ENCODE results near the gene RIC8B.

RIC8B gene

DNA sequence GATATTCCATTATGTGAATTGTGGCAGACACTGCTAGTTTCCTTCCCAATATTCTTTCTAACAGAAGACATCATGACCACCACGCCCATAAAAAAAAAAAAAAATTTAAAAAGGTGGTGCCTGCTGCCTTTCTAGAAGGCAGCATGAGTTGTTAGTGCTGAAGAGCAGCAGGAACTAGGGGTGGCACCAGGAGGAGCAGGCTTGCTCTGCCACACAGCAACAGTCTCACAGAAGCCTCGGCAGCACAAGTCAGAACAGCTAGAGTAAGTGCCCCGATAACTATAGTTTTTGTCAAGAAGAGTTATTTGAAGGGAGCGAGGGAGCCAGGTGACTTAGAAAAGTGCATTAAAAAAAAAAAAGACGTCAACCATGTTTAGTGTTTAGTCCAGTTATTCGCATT, 114.8 kb downstream of the RIC8B start:
- H3K9ac ChIP-seq (ENCODE audit: low read length): no peak overlapping the region
- no peak overlapping the region for H3K23ac ChIP-seq (ENCODE audit: low read length in 2 of 2)
- H2BK12ac ChIP-seq (ENCODE audit: low read length in 2 of 2): no peak overlapping the region
- H3K79me1 ChIP-seq (replicated peaks; ENCODE audit: low read length, poor library complexity, severe bottlenecking): no peaks in the 10 kb centered on the region
- no peak overlapping the region for H2AFZ ChIP-seq (ENCODE audit: low read depth, low read length)
- H3K9me3 ChIP-seq (ENCODE audit: control insufficient read depth, low read length): no peaks in the 10 kb centered on the region
- no peak overlapping the region for H2BK120ac ChIP-seq (ENCODE audit: low read depth, low read length)
- H3K36me3 ChIP-seq (ENCODE audit: control insufficient read depth in 1 of 2, insufficient read depth in 2 of 2, low read depth in 1 of 2, low read length in 2 of 2): peaks cover 5 to 40% of the 10 kb centered on the region in 2 experiments
- H3K4me2 ChIP-seq (ENCODE audit: low read length, poor library complexity, severe bottlenecking): no peak overlapping the region
- no peak overlapping the region for H2BK5ac ChIP-seq (ENCODE audit: low read depth, low read length, poor library complexity, severe bottlenecking)
- H3K18ac ChIP-seq (ENCODE audit: low read depth in 1 of 2, low read length in 2 of 2): no peak overlapping the region
- peaks cover 2% of the 10 kb centered on the region for H3K4me1 ChIP-seq (ENCODE audit: control insufficient read depth, insufficient read depth, low read depth, low read length)
- 98% methylated on average over 5 of the region's 6 CpGs for WGBS
- no peak overlapping the region for H2AK5ac ChIP-seq (ENCODE audit: low read length, severe bottlenecking)
- H3K27ac ChIP-seq (ENCODE audit: low read length, poor library complexity, severe bottlenecking): no peak overlapping the region
- H3K4ac ChIP-seq (ENCODE audit: low read depth in 1 of 2, low read length in 2 of 2): no peak overlapping the region
- H3K27me3 ChIP-seq (ENCODE audit: control insufficient read depth in 1 of 2, insufficient read depth in 1 of 2, low read length in 2 of 2): no peaks in the 10 kb centered on the region
- no peak overlapping the region for H3K4me3 ChIP-seq (ENCODE audit: insufficient read depth in 1 of 2, low read depth in 1 of 2, low read length in 2 of 2)
- H2BK15ac ChIP-seq (ENCODE audit: low read depth, poor library complexity, severe bottlenecking): no peak overlapping the region
- no peak overlapping the region for H3K14ac ChIP-seq (ENCODE audit: low read length in 2 of 2)
- no peak overlapping the region for H4K8ac ChIP-seq (ENCODE audit: low read length)
- DNase-seq: no peak
- H4K91ac ChIP-seq (ENCODE audit: low read length): no peak overlapping the region

DNA sequence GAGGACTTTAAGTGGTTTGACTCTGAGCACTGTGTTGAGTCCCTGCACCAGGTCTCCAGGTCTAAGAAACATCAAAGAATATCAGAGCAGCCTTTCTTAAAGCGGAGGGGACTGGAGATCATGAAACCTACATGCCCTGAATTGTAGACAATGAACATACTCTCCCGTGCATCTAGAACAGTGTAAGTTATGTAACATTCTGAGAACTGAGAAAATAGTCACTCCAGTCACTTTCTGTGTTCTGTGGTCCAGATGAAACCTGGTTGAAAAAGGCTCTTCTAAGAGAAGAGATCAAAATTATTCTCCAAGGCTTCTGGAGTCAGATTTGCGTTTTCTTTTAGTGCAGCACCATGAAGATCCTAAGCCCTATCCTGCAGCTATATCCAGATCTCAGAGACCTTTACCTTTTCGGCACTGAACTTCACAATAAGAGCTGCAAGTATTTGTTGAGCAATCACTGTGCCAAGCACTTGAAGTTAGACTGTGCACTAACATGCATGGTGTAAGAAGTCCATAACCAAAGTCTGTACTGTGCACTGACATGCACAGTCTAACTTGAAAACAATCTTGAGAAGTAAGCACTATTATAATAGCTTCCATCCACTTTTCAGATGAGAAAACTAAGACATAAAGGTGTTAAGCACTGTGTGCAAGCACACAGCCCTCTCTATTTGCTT, 115.6 kb downstream of the RIC8B start:
- Histone ChIP-seq H4K91ac (ENCODE audit: low read length) (no peak overlapping the region), H3K4me2 (ENCODE audit: low read length, poor library complexity, severe bottlenecking) (no peak overlapping the region), H3K79me1 (replicated peaks; ENCODE audit: low read length, poor library complexity, severe bottlenecking) (no peaks in the 10 kb centered on the region), H3K4me3 (ENCODE audit: insufficient read depth in 1 of 2, low read depth in 1 of 2, low read length in 2 of 2) (no peak overlapping the region), H3K36me3 (ENCODE audit: control insufficient read depth in 1 of 2, insufficient read depth in 2 of 2, low read depth in 1 of 2, low read length in 2 of 2) (peaks cover 5 to 32% of the 10 kb centered on the region in 2 experiments), H2AFZ (ENCODE audit: low read depth, low read length) (no peak overlapping the region), H2AK5ac (ENCODE audit: low read length, severe bottlenecking) (no peak overlapping the region), H3K4me1 (ENCODE audit: control insufficient read depth, insufficient read depth, low read depth, low read length) (peaks cover 2% of the 10 kb centered on the region), H3K27ac (ENCODE audit: low read length, poor library complexity, severe bottlenecking) (no peak overlapping the region), H3K14ac (ENCODE audit: low read length in 2 of 2) (no peak overlapping the region), H2BK15ac (ENCODE audit: low read depth, poor library complexity, severe bottlenecking) (no peak overlapping the region), H2BK12ac (ENCODE audit: low read length in 2 of 2) (no peak overlapping the region), H3K9ac (ENCODE audit: low read length) (no peak overlapping the region), H3K27me3 (ENCODE audit: control insufficient read depth in 1 of 2, insufficient read depth in 1 of 2, low read length in 2 of 2) (no peaks in the 10 kb centered on the region), H4K8ac (ENCODE audit: low read length) (no peak overlapping the region), H3K9me3 (ENCODE audit: control insufficient read depth, low read length) (no peaks in the 10 kb centered on the region), H3K4ac (ENCODE audit: low read depth in 1 of 2, low read length in 2 of 2) (no peak overlapping the region), H3K18ac (ENCODE audit: low read depth in 1 of 2, low read length in 2 of 2) (no peak overlapping the region), H3K23ac (ENCODE audit: low read length in 2 of 2) (no peak overlapping the region), H2BK5ac (ENCODE audit: low read depth, low read length, poor library complexity, severe bottlenecking) (no peak overlapping the region), H2BK120ac (ENCODE audit: low read depth, low read length) (no peak overlapping the region)
- 100% methylated on average over 3 of the region's 4 CpGs for WGBS
- DNase-seq: no peak

DNA sequence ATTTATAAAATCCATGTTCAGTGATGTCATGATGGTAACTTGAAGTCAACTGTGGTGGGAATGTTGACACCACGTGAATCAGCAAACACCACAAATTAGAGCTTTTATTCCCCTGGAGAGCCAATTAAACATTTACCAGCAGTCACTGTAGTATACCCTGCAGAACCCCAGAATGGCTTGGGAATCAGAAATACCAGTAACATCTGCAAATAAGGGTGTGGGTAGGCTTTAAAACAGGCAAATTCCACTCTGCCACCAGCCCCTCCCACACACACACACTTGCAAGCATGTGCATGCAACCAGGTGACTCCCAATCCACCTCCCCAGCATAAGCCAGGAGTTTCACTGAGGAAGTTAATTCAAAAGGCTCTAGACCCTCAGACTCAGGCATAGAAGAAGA, 117.6 kb downstream of the RIC8B start:
- Histone ChIP-seq H3K36me3 (ENCODE audit: control insufficient read depth in 1 of 2, insufficient read depth in 2 of 2, low read depth in 1 of 2, low read length in 2 of 2) (peaks cover 2 to 19% of the 10 kb centered on the region in 2 experiments), H3K4ac (ENCODE audit: low read depth in 1 of 2, low read length in 2 of 2) (no peak overlapping the region), H2AFZ (ENCODE audit: low read depth, low read length) (no peak overlapping the region), H3K79me1 (replicated peaks; ENCODE audit: low read length, poor library complexity, severe bottlenecking) (no peaks in the 10 kb centered on the region), H2BK120ac (ENCODE audit: low read depth, low read length) (no peak overlapping the region), H3K4me2 (ENCODE audit: low read length, poor library complexity, severe bottlenecking) (no peak overlapping the region), H3K18ac (ENCODE audit: low read depth in 1 of 2, low read length in 2 of 2) (no peak overlapping the region), H3K23ac (ENCODE audit: low read length in 2 of 2) (no peak overlapping the region), H3K9ac (ENCODE audit: low read length) (no peak overlapping the region), H2BK12ac (ENCODE audit: low read length in 2 of 2) (no peak overlapping the region), H2AK5ac (ENCODE audit: low read length, severe bottlenecking) (no peak overlapping the region), H3K4me1 (ENCODE audit: control insufficient read depth, insufficient read depth, low read depth, low read length) (peaks cover 2% of the 10 kb centered on the region), H4K8ac (ENCODE audit: low read length) (no peak overlapping the region), H3K14ac (ENCODE audit: low read length in 2 of 2) (no peak overlapping the region), H3K4me3 (ENCODE audit: insufficient read depth in 1 of 2, low read depth in 1 of 2, low read length in 2 of 2) (no peak overlapping the region), H4K91ac (ENCODE audit: low read length) (no peak overlapping the region), H2BK5ac (ENCODE audit: low read depth, low read length, poor library complexity, severe bottlenecking) (no peak overlapping the region), H3K27ac (ENCODE audit: low read length, poor library complexity, severe bottlenecking) (no peak overlapping the region), H3K9me3 (ENCODE audit: control insufficient read depth, low read length) (no peaks in the 10 kb centered on the region), H3K27me3 (ENCODE audit: control insufficient read depth in 1 of 2, insufficient read depth in 1 of 2, low read length in 2 of 2) (no peaks in the 10 kb centered on the region), H2BK15ac (ENCODE audit: low read depth, poor library complexity, severe bottlenecking) (no peak overlapping the region)
- no peak for DNase-seq
- WGBS: no CpG with 5 or more reads among the region's 1 CpG

DNA sequence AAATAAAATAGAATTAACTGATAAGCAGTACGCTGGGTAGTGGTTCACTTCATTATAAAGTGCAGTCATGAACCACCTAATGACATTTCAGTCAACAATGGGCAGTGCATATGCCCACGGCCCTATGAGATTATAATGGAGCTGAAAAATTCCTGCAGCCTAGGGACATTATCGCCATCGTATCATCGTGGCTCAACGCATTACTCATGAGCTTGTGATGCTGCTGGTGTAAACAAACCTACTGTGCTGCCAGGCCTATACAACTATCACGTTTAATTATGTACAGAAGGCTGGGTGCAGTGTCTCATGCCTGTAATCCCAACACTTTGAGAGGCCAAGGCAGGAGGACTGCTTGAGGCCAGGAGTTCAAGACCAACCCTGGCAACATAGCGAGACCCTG, 119.0 kb downstream of the RIC8B start:
- Histone ChIP-seq H2AFZ (ENCODE audit: low read depth, low read length) (no peak overlapping the region), H3K23ac (ENCODE audit: low read length in 2 of 2) (no peak overlapping the region), H3K4ac (ENCODE audit: low read depth in 1 of 2, low read length in 2 of 2) (no peak overlapping the region), H3K14ac (ENCODE audit: low read length in 2 of 2) (no peak overlapping the region), H3K4me2 (ENCODE audit: low read length, poor library complexity, severe bottlenecking) (no peak overlapping the region), H2BK120ac (ENCODE audit: low read depth, low read length) (no peak overlapping the region), H4K8ac (ENCODE audit: low read length) (no peak overlapping the region), H3K27me3 (ENCODE audit: control insufficient read depth in 1 of 2, insufficient read depth in 1 of 2, low read length in 2 of 2) (no peaks in the 10 kb centered on the region), H2AK5ac (ENCODE audit: low read length, severe bottlenecking) (no peak overlapping the region), H3K18ac (ENCODE audit: low read depth in 1 of 2, low read length in 2 of 2) (no peak overlapping the region), H3K9me3 (ENCODE audit: control insufficient read depth, low read length) (no peaks in the 10 kb centered on the region), H3K4me1 (ENCODE audit: control insufficient read depth, insufficient read depth, low read depth, low read length) (peaks cover 2% of the 10 kb centered on the region), H2BK15ac (ENCODE audit: low read depth, poor library complexity, severe bottlenecking) (no peak overlapping the region), H2BK5ac (ENCODE audit: low read depth, low read length, poor library complexity, severe bottlenecking) (no peak overlapping the region), H3K36me3 (ENCODE audit: control insufficient read depth in 1 of 2, insufficient read depth in 2 of 2, low read depth in 1 of 2, low read length in 2 of 2) (peaks cover 0 to 5% of the 10 kb centered on the region in 2 experiments), H2BK12ac (ENCODE audit: low read length in 2 of 2) (no peak overlapping the region), H3K27ac (ENCODE audit: low read length, poor library complexity, severe bottlenecking) (no peak overlapping the region), H3K9ac (ENCODE audit: low read length) (no peak overlapping the region), H3K79me1 (replicated peaks; ENCODE audit: low read length, poor library complexity, severe bottlenecking) (no peaks in the 10 kb centered on the region), H4K91ac (ENCODE audit: low read length) (no peak overlapping the region), H3K4me3 (ENCODE audit: insufficient read depth in 1 of 2, low read depth in 1 of 2, low read length in 2 of 2) (no peak overlapping the region)
- WGBS: 55% methylated on average over 7 of the region's 8 CpGs
- peak; percentile 66 for DNase-seq

Measured in mesenchymal stem cell (in vitro differentiated cells and primary cell).